SK-N-SH (cell line): ENCODE data around the gene ACVR2B. TPM values are rescaled to one million over a fixed set of nuclear protein-coding genes. Genes with fewer than 3 reads are reported as not detected.

ENCODE experiments used
- CTCF ChIA-PET: fragments of 300-600, 350-600 bp; formaldehyde crosslinking; extraction: SDS; loops from one replicate; lab custom pipeline; 2021; lab: Yijun Ruan, JAX
- POLR2A ChIA-PET: fragments of 350-600 bp; sonication (Branson Sonifier 250); formaldehyde crosslinking; extraction: SDS; loops from one replicate; lab custom pipeline; 2020; ENCODE audit warnings: antibody characterized with exemption, inconsistent platforms; lab: Yijun Ruan, JAX
- DNase-seq: peaks from one replicate; pipeline ENCODE4 v3.0.0; 2012
- H2AFZ ChIP-seq: fragments of 200-600 bp; sonication (generic); 2 replicates; pipeline ENCODE4 v1.8.1; 2016; ENCODE audit warnings: antibody characterized with exemption, mild to moderate bottlenecking, low read depth
- H3F3A ChIP-seq: fragments of 200-600 bp; sonication (generic); replicated peaks from 2 replicates; pipeline ENCODE3; 2016; ENCODE audit warnings: antibody characterized with exemption, mild to moderate bottlenecking; ENCODE audit not compliant: insufficient read depth
- H3K27ac ChIP-seq, 2 experiments: fragments of 200-500 bp in 1 of 2; fragments of 200-600 bp in 1 of 2; sonication (Bioruptor generic) in 1 of 2; sonication (generic), shearing (Covaris generic) in 1 of 2; 2 replicates each; pipeline versions ENCODE4 v1.5.1 to v1.6.1; 2014 to 2016; ENCODE audit warnings: low read depth in 2 of 2, inconsistent platforms in 1 of 2, low read length in 1 of 2, mild to moderate bottlenecking in 1 of 2, mixed read lengths in 1 of 2
- H3K27me3 ChIP-seq: fragments of 200-600 bp; sonication (generic), shearing (Covaris generic); 2 replicates; pipeline ENCODE4 v1.6.1; 2016; ENCODE audit warnings: mixed run types; ENCODE audit not compliant: insufficient read depth
- H3K36me3 ChIP-seq, 2 experiments: fragments of 200-500 bp in 1 of 2; fragments of 200-600 bp in 1 of 2; sonication (Bioruptor generic) in 1 of 2; sonication (generic) in 1 of 2; replicated peaks in 1 of 2; 2 replicates each; pipeline versions ENCODE3 to v1.5.1; 2014 to 2016; ENCODE audit warnings: low read length in 1 of 2, mild to moderate bottlenecking in 1 of 2; ENCODE audit not compliant: insufficient read depth in 2 of 2, control insufficient read depth in 1 of 2
- H3K4me1 ChIP-seq, 2 experiments: fragments of 200-500 bp in 1 of 2; fragments of 200-600 bp in 1 of 2; sonication (Bioruptor generic) in 1 of 2; sonication (generic), shearing (Covaris generic) in 1 of 2; 2 replicates each; pipeline versions ENCODE4 v1.5.1 to v1.6.1; 2014 to 2016; ENCODE audit warnings: low read depth in 1 of 2, low read length in 1 of 2, mixed run types in 1 of 2; ENCODE audit not compliant: insufficient read depth in 2 of 2, control insufficient read depth in 1 of 2
- H3K4me2 ChIP-seq: fragments of 200-600 bp; sonication (generic), shearing (Covaris generic); 2 replicates; pipeline ENCODE4 v1.6.1; 2017; ENCODE audit warnings: mixed run types
- H3K4me3 ChIP-seq, 2 experiments: fragments of 200-500 bp in 1 of 2; fragments of 200-600 bp in 1 of 2; sonication (Bioruptor generic) in 1 of 2; sonication (generic), shearing (Covaris generic) in 1 of 2; 2 replicates each; pipeline versions ENCODE4 v1.5.1 to v1.8.1; 2014 to 2016; ENCODE audit warnings: low read depth in 2 of 2, inconsistent platforms in 1 of 2, low read length in 1 of 2, mild to moderate bottlenecking in 1 of 2, mixed read lengths in 1 of 2, moderate library complexity in 1 of 2
- H3K79me2 ChIP-seq: fragments of 200-600 bp; sonication (generic); 2 replicates; pipeline ENCODE4 v1.8.1; 2017; ENCODE audit warnings: mild to moderate bottlenecking; ENCODE audit not compliant: insufficient read depth
- H3K9ac ChIP-seq: fragments of 200-600 bp; sonication (generic); 2 replicates; pipeline ENCODE4 v1.6.1; 2017; ENCODE audit warnings: mixed run types
- H3K9me2 ChIP-seq: fragments of 200-600 bp; sonication (generic); 2 replicates; pipeline ENCODE4 v1.6.1; 2017; ENCODE audit warnings: mixed run types
- H3K9me3 ChIP-seq: fragments of 200-600 bp; sonication (generic); 2 replicates; pipeline ENCODE4 v1.6.1; 2017; ENCODE audit warnings: mixed run types, mild to moderate bottlenecking, moderate library complexity
- H4K20me1 ChIP-seq: fragments of 200-600 bp; sonication (generic); 2 replicates; pipeline ENCODE4 v1.6.1; 2017; ENCODE audit warnings: mild to moderate bottlenecking, mixed run types; ENCODE audit not compliant: insufficient read depth
- ELF1 ChIP-seq: IDR thresholded peaks from 2 replicates; pipeline ENCODE4 v1.4.0; 2012
- FOSL2 ChIP-seq: IDR thresholded peaks from 2 replicates; pipeline ENCODE4 v1.4.0; 2012; ENCODE audit warnings: low read depth, mild to moderate bottlenecking, moderate library complexity, borderline replicate concordance
- FOXM1 ChIP-seq: IDR thresholded peaks from 2 replicates; pipeline ENCODE4 v1.4.0; 2012; ENCODE audit warnings: low read depth, mild to moderate bottlenecking
- GABPA ChIP-seq: IDR thresholded peaks from 2 replicates; pipeline ENCODE4 v1.4.0; 2012; ENCODE audit warnings: low read depth, mild to moderate bottlenecking
- GATA2 ChIP-seq: sonication (generic); formaldehyde crosslinking; IDR thresholded peaks from 2 replicates; pipeline ENCODE4 v1.5.0; 2020; ENCODE audit warnings: mild to moderate bottlenecking, missing genetic modification reagents
- MEF2A ChIP-seq: IDR thresholded peaks from 2 replicates; pipeline ENCODE4 v1.4.0; 2012; ENCODE audit warnings: low read depth, borderline replicate concordance
- MXI1 ChIP-seq: IDR thresholded peaks from 2 replicates; pipeline ENCODE4 v1.6.1; 2012; ENCODE audit warnings: mild to moderate bottlenecking, low read depth, low read length, improper control_type of control experiment
- NRF1 ChIP-seq: IDR thresholded peaks from 2 replicates; pipeline ENCODE4 v1.6.1; 2012; ENCODE audit warnings: low read depth, mild to moderate bottlenecking, low read length
- PBX3 ChIP-seq: IDR thresholded peaks from 2 replicates; pipeline ENCODE4; 2012
- RCOR1 ChIP-seq: fragments of 150-350 bp; IDR thresholded peaks from 2 replicates; pipeline ENCODE4 v1.6.1; 2017; ENCODE audit warnings: antibody characterized with exemption, low read length
- RFX5 ChIP-seq: IDR thresholded peaks from 2 replicates; pipeline ENCODE4 v1.6.1; 2012; ENCODE audit warnings: mild to moderate bottlenecking, improper control_type of control experiment, low read length
- SIN3A ChIP-seq: IDR thresholded peaks from 2 replicates; pipeline ENCODE4 v1.6.1; 2012; ENCODE audit warnings: low read depth, mild to moderate bottlenecking, low read length, moderate library complexity, borderline replicate concordance
- TAF1 ChIP-seq: IDR thresholded peaks from 2 replicates; pipeline ENCODE4 v1.6.1; 2012; ENCODE audit warnings: low read depth, mild to moderate bottlenecking, low read length, moderate library complexity, borderline replicate concordance
- TCF12 ChIP-seq: IDR thresholded peaks from 2 replicates; pipeline ENCODE4 v1.4.0; 2012
- TEAD4 ChIP-seq: IDR thresholded peaks from 2 replicates; pipeline ENCODE4 v1.4.0; 2012; ENCODE audit warnings: mild to moderate bottlenecking, borderline replicate concordance; ENCODE audit not compliant: insufficient read depth
- WGBS: methylation state at CpG from one replicate; pipeline ENCODE4 v1.1.6; 2017; ENCODE audit warnings: low lambda C conversion rate; 5-methylcytosine and 5-hydroxymethylcytosine counted together
- polyA plus RNA-seq, 3 experiments: library from polyadenylated mRNA; depleted of rRNA; stranded (reverse); fragments of >200 nt; gene quantifications; 2 replicates each; pipeline ENCODE4 v1.2.3, GENCODE V29; 2012
- TF ChIP-seq, protein P1 (sequence below): fragments of 200-600 bp; sonication (generic); IDR thresholded peaks from 2 replicates; pipeline ENCODE4 v1.6.1; 2017; ENCODE audit warnings: antibody characterized with exemption, mild to moderate bottlenecking, moderate library complexity
- TF ChIP-seq, protein P2 (sequence below): IDR thresholded peaks from 2 replicates; pipeline ENCODE4 v1.6.1; 2012; ENCODE audit warnings: mild to moderate bottlenecking, low read depth, low read length, moderate library complexity

Gene ACVR2B
- polyA plus RNA-seq, 1 of the 3 experiments (the other 2 are of a cell fraction) = 1.4 TPM

GRCh38 chr3:38491215-38491614, 37.5 kb downstream of the ACVR2B start:
- Histone ChIP-seq H3K4me1 (peaks cover 0 to 7% of the 10 kb centered on the region in 2 experiments; a peak in 2 of 4 replicates), H3K27me3 (no peaks in the 10 kb centered on the region), H3K9me2 (no peaks in the 10 kb centered on the region), H3K27ac (no peak overlapping the region), H3K79me2 (no peaks in the 10 kb centered on the region), H4K20me1 (no peaks in the 10 kb centered on the region), H3K9me3 (no peaks in the 10 kb centered on the region), H3K4me3 (no peak overlapping the region), H2AFZ (no peak overlapping the region)
- ChIA-PET POLR2A (no interaction called here), CTCF (interaction anchor here (0.9 to 3.3 kb wide), 8 partner anchors 11 to 232 kb away, joined by 3 to 25 read pairs (median 10); partner anchors contain the start of gene XYLB)
- 94% methylated on average over 6 of the region's 6 CpGs for WGBS
- no peak for DNase-seq
- TF ChIP-seq ELF1 (no peak), GATA2 (CRISPR knock-in tag) (no peak), NRF1 (no peak), FOXM1 (no peak), TEAD4 (no peak)
- TF ChIP-seq, protein P1, sequence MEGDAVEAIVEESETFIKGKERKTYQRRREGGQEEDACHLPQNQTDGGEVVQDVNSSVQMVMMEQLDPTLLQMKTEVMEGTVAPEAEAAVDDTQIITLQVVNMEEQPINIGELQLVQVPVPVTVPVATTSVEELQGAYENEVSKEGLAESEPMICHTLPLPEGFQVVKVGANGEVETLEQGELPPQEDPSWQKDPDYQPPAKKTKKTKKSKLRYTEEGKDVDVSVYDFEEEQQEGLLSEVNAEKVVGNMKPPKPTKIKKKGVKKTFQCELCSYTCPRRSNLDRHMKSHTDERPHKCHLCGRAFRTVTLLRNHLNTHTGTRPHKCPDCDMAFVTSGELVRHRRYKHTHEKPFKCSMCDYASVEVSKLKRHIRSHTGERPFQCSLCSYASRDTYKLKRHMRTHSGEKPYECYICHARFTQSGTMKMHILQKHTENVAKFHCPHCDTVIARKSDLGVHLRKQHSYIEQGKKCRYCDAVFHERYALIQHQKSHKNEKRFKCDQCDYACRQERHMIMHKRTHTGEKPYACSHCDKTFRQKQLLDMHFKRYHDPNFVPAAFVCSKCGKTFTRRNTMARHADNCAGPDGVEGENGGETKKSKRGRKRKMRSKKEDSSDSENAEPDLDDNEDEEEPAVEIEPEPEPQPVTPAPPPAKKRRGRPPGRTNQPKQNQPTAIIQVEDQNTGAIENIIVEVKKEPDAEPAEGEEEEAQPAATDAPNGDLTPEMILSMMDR = no peak
- TF ChIP-seq, all 33 proteins: peak for 0
- Histone ChIP-seq H3K4me2 (no peak overlapping the region), H3F3A (peaks cover 3% of the 10 kb centered on the region), H3K9ac (no peak overlapping the region), H3K36me3 (peaks cover 0 to 5% of the 10 kb centered on the region in 2 experiments)

DNA sequence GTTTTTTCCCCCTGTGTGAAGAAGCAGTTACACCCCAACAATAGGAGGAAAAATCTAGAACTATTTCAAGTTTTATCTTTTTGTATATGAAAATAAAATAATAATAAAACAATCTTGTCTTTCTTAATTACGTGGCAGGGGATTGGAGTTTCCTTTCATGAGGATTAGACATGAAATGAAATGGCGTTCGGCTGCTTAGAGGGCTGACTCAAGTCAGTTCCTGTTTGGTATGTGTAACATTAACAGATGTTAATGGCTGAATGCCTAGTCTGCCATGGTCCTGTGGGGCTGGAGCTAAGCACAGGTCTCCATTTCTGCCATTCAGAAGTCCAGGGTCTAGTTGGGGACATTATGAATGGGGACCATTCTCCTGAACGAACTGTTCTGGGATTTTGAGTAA, 39.3 kb downstream of the ACVR2B start:
- no peaks in the 10 kb centered on the region for H3K27me3 ChIP-seq
- H4K20me1 ChIP-seq = no peaks in the 10 kb centered on the region
- H3F3A ChIP-seq = peaks cover 3% of the 10 kb centered on the region
- H3K9ac ChIP-seq = no peak overlapping the region
- peaks cover 15% of the 10 kb centered on the region for H3K79me2 ChIP-seq
- H3K4me1 ChIP-seq = peaks cover 0 to 11% of the 10 kb centered on the region in 2 experiments; a peak in 3 of 4 replicates
- H3K9me3 ChIP-seq = no peaks in the 10 kb centered on the region
- TF ChIP-seq MEF2A (no peak), PBX3 (no peak), RCOR1 (no peak), SIN3A (no peak), TCF12 (no peak), MXI1 (no peak), TAF1 (no peak), FOSL2 (no peak), GABPA (no peak), RFX5 (no peak), ELF1 (no peak)
- TF ChIP-seq, protein P2, sequence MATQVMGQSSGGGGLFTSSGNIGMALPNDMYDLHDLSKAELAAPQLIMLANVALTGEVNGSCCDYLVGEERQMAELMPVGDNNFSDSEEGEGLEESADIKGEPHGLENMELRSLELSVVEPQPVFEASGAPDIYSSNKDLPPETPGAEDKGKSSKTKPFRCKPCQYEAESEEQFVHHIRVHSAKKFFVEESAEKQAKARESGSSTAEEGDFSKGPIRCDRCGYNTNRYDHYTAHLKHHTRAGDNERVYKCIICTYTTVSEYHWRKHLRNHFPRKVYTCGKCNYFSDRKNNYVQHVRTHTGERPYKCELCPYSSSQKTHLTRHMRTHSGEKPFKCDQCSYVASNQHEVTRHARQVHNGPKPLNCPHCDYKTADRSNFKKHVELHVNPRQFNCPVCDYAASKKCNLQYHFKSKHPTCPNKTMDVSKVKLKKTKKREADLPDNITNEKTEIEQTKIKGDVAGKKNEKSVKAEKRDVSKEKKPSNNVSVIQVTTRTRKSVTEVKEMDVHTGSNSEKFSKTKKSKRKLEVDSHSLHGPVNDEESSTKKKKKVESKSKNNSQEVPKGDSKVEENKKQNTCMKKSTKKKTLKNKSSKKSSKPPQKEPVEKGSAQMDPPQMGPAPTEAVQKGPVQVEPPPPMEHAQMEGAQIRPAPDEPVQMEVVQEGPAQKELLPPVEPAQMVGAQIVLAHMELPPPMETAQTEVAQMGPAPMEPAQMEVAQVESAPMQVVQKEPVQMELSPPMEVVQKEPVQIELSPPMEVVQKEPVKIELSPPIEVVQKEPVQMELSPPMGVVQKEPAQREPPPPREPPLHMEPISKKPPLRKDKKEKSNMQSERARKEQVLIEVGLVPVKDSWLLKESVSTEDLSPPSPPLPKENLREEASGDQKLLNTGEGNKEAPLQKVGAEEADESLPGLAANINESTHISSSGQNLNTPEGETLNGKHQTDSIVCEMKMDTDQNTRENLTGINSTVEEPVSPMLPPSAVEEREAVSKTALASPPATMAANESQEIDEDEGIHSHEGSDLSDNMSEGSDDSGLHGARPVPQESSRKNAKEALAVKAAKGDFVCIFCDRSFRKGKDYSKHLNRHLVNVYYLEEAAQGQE = no peak
- 88% methylated on average over 4 of the region's 4 CpGs for WGBS
- DNase-seq = no peak
- H3K27ac ChIP-seq = no peak overlapping the region
- ChIA-PET POLR2A (no interaction called here), CTCF (interaction anchor here (0.9 to 4.6 kb wide), 8 partner anchors 9 to 507 kb away, joined by 3 to 39 read pairs (median 10); no protein-coding TSS in a partner anchor)
- no peaks in the 10 kb centered on the region for H3K9me2 ChIP-seq
- H3K36me3 ChIP-seq = peaks cover 6 to 8% of the 10 kb centered on the region in 2 experiments
- H2AFZ ChIP-seq = no peak overlapping the region
- H3K4me2 ChIP-seq = no peak overlapping the region
- no peak overlapping the region for H3K4me3 ChIP-seq
